Measurements from ENCODE around the gene CA10. TPM values are rescaled to one million over a fixed set of nuclear protein-coding genes. Genes with fewer than 3 reads are reported as not detected.

CA10 gene
- total RNA-seq, 2 experiments from 2014 or later, result not detected

DNA sequence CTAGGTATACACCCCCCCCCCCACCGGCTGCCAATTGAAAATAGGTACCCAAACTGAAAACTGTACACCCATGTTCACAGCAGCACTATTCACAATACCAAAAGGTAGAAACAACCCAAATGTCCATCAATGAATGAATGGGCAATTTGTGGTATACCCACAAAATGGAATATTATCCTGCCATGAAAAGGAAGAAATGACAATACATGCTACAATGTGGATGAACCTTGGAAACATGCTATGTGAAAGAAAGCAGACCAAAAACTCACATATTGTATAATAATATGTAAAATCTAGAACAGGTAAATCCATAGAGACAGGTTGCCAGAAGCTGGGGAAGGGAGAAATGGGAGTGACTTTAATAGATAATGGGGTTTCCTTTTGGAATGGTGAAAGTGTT lies 480.6 kb downstream of the CA10 start:
- CTCF ChIA-PET, result no interaction called here

DNA sequence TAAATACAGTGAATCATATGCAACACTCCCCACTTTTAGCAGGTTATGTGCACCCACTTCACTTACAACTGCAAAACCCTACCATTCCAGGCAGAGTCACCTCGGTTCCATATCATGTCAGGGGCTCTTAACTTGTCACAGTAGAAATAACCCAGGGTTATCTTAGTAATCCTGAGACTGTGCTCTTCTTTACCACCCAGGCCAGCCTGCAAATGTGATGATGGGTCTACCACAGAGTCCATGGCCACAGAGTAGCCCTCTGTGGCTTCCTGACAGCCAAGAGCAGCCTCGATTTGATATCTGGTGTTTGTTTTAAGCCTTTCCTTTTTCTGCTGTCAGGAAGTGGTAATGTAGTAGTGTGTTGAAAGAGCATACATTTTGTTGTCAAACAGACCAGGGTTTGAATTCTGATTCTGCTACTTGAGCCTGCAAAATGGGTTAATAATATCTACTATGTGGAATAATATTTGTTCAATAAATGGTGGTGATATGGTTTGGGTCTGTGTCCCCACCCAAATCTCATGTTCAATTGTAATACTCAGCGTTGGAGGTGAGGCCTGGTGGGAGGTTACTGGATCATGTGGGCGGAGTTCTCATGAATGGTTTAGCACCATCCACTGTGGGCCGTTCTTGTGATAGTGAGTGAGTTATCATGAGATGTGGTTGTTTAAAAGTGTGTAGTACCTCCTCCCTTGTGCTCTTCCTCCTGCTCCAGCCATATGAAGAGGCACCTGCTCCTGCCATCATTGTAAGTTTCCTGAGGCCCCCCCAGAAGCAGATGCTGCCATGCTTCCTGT lies 481.6 kb downstream of the CA10 start:
- no peak overlapping the region for H3K27ac ChIP-seq (ENCODE audit: low read depth in 1 of 2, low read length in 2 of 2)
- intact Hi-C loops (cut with DNase I, micrococcal nuclease), result no loop called here
- ATAC-seq (ENCODE audit: poor library complexity) (no peak), DNase-seq (no peak)
- Mint-ChIP-seq H3K4me3 (no peak overlapping the region), H3K27me3 (peaks cover 29% of the 10 kb centered on the region), H3K36me3 (ENCODE audit: low read depth) (no peaks in the 10 kb centered on the region), H3K9me3 (no peaks in the 10 kb centered on the region), H3K27ac (no peak overlapping the region), H3K4me1 (ENCODE audit: low read depth) (no peaks in the 10 kb centered on the region)
- H3K9me3 ChIP-seq (ENCODE audit: control insufficient read depth in 1 of 2, insufficient read depth in 1 of 2, low read length in 2 of 2), result no peaks in the 10 kb centered on the region
- H3K27me3 ChIP-seq (ENCODE audit: control insufficient read depth in 1 of 2, insufficient read depth in 2 of 2, low read length in 2 of 2), result peaks cover 0 to 2% of the 10 kb centered on the region in 2 experiments
- ChIA-PET CTCF (no interaction called here), POLR2A (no interaction called here)
- H3K4me3 ChIP-seq (ENCODE audit: low read length), result no peak overlapping the region
- TF ChIP-seq, protein P1, sequence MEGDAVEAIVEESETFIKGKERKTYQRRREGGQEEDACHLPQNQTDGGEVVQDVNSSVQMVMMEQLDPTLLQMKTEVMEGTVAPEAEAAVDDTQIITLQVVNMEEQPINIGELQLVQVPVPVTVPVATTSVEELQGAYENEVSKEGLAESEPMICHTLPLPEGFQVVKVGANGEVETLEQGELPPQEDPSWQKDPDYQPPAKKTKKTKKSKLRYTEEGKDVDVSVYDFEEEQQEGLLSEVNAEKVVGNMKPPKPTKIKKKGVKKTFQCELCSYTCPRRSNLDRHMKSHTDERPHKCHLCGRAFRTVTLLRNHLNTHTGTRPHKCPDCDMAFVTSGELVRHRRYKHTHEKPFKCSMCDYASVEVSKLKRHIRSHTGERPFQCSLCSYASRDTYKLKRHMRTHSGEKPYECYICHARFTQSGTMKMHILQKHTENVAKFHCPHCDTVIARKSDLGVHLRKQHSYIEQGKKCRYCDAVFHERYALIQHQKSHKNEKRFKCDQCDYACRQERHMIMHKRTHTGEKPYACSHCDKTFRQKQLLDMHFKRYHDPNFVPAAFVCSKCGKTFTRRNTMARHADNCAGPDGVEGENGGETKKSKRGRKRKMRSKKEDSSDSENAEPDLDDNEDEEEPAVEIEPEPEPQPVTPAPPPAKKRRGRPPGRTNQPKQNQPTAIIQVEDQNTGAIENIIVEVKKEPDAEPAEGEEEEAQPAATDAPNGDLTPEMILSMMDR (IDR thresholded peaks at IDR 0.05), result no peak
- H3K4me1 ChIP-seq (ENCODE audit: insufficient read depth, low read length), result no peaks in the 10 kb centered on the region
- no peaks in the 10 kb centered on the region for H3K36me3 ChIP-seq (ENCODE audit: insufficient read depth, low read length)

More for the DNA sequence above, 480.6 kb downstream of the CA10 start:
- H3K27me3 Mint-ChIP-seq, result peaks cover 33% of the 10 kb centered on the region
- no peaks in the 10 kb centered on the region for H3K36me3 Mint-ChIP-seq (ENCODE audit: low read depth)
- H3K4me3 ChIP-seq (ENCODE audit: low read length), result no peak overlapping the region
- no peak overlapping the region for H3K27ac Mint-ChIP-seq
- intact Hi-C loops (cut with DNase I, micrococcal nuclease), result no loop called here
- H3K4me1 ChIP-seq (ENCODE audit: insufficient read depth, low read length), result no peaks in the 10 kb centered on the region
- no peaks in the 10 kb centered on the region for H3K9me3 ChIP-seq (ENCODE audit: control insufficient read depth in 1 of 2, insufficient read depth in 1 of 2, low read length in 2 of 2)
- H3K9me3 Mint-ChIP-seq, result no peaks in the 10 kb centered on the region
- no peak for DNase-seq
- H3K4me1 Mint-ChIP-seq (ENCODE audit: low read depth), result no peaks in the 10 kb centered on the region
- H3K27me3 ChIP-seq (ENCODE audit: control insufficient read depth in 1 of 2, insufficient read depth in 2 of 2, low read length in 2 of 2), result no peaks in the 10 kb centered on the region
- H3K4me3 Mint-ChIP-seq, result no peak overlapping the region
- POLR2A ChIA-PET, result no interaction called here
- TF ChIP-seq, protein P1 (IDR thresholded peaks at IDR 0.05), result no peak
- H3K36me3 ChIP-seq (ENCODE audit: insufficient read depth, low read length), result no peaks in the 10 kb centered on the region
- ATAC-seq (ENCODE audit: poor library complexity), result no peak
- H3K27ac ChIP-seq (ENCODE audit: low read depth in 1 of 2, low read length in 2 of 2), result no peak overlapping the region

DNA sequence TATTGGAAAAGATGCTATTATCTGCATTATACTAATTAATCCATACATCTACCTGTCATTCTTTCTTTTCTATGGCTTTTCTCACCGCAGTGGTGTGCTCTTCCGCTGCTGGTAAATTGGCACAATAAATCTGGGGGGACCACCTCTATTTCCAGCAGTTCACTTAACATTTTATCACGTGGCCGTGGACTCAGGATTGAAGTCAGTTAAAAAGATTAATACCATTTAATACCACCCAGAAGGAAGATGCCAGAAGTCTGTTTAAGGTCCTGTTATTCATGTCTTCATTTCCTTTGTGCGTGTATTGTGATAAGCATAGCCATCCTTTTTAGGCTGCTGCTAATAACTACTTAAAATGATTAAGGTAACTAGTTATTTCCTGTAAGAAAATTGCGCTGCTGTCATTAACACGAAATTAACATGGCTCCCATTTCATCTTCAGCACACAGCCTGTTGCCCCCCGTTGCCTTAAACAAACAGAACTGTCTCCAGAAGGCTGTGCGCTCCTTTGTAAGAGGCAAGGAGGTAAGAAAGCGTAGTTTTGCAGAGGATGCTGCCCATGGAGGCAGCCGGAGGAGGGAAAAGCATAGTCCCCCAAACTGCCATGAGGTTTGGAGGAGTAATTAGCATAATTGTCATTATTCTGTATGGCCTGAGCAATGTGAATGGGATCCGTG lies 483.8 kb downstream of the CA10 start:
- no peak overlapping the region for H3K4me3 Mint-ChIP-seq
- ATAC-seq (ENCODE audit: poor library complexity) (no peak), DNase-seq (no peak)
- Histone ChIP-seq H3K9me3 (ENCODE audit: control insufficient read depth in 1 of 2, insufficient read depth in 1 of 2, low read length in 2 of 2) (no peaks in the 10 kb centered on the region), H3K27me3 (ENCODE audit: control insufficient read depth in 1 of 2, insufficient read depth in 2 of 2, low read length in 2 of 2) (peaks cover 0 to 2% of the 10 kb centered on the region in 2 experiments), H3K27ac (ENCODE audit: low read depth in 1 of 2, low read length in 2 of 2) (no peak overlapping the region), H3K4me3 (ENCODE audit: low read length) (no peak overlapping the region), H3K36me3 (ENCODE audit: insufficient read depth, low read length) (no peaks in the 10 kb centered on the region), H3K4me1 (ENCODE audit: insufficient read depth, low read length) (no peaks in the 10 kb centered on the region)
- POLR2A ChIA-PET, result no interaction called here
- H3K9me3 Mint-ChIP-seq, result no peaks in the 10 kb centered on the region
- H3K27ac Mint-ChIP-seq, result no peak overlapping the region
- TF ChIP-seq, protein P1 (IDR thresholded peaks at IDR 0.05), result no peak
- CTCF ChIA-PET, result interaction anchor here (0.7 kb wide), 1 partner anchor 92 kb away, joined by 3 read pairs; no protein-coding TSS in a partner anchor
- intact Hi-C loops (cut with DNase I, micrococcal nuclease), result no loop called here
- peaks cover 15% of the 10 kb centered on the region for H3K27me3 Mint-ChIP-seq
- H3K4me1 Mint-ChIP-seq (ENCODE audit: low read depth), result no peaks in the 10 kb centered on the region
- no peaks in the 10 kb centered on the region for H3K36me3 Mint-ChIP-seq (ENCODE audit: low read depth)
